Muscle of leg (tissue), 11 donors: ENCODE data around the gene PSMD14. TPM values are rescaled to one million over a fixed set of nuclear protein-coding genes. Genes with fewer than 3 reads are reported as not detected.
A peak's percentile ranks its signal among the peaks of the same experiment; 100 is the strongest.

Source experiments
- DNase-seq: peaks from one replicate; pipeline ENCODE4 v3.0.0; 2013
- H3K27ac ChIP-seq: one replicate; pipeline ENCODE4 v1.5.1; 2013; ENCODE audit warnings: mild to moderate bottlenecking, low read length, control low read depth
- H3K27me3 ChIP-seq: one replicate; pipeline ENCODE4 v1.6.1; 2013; ENCODE audit warnings: low read length; ENCODE audit not compliant: control insufficient read depth, insufficient read depth
- H3K36me3 ChIP-seq: one replicate; pipeline ENCODE4 v1.6.1; 2013; ENCODE audit warnings: low read length; ENCODE audit not compliant: control insufficient read depth, insufficient read depth
- H3K4me1 ChIP-seq: one replicate; pipeline ENCODE4 v1.6.1; 2013; ENCODE audit warnings: low read length; ENCODE audit not compliant: control insufficient read depth, insufficient read depth
- H3K4me3 ChIP-seq: one replicate; pipeline ENCODE4 v1.5.1; 2013; ENCODE audit warnings: low read length, control low read depth
- H3K9me3 ChIP-seq: replicated peaks from 2 replicates; pipeline ENCODE4 v1.6.1; 2013; ENCODE audit warnings: low read depth, low read length; ENCODE audit not compliant: control insufficient read depth
- WGBS: methylation state at CpG from one replicate; pipeline ENCODE4 v1.1.5; 2013; ENCODE audit warnings: missing lambda C conversion rate; ENCODE audit not compliant: insufficient coverage; 5-methylcytosine and 5-hydroxymethylcytosine counted together
- polyA plus RNA-seq, 8 donors: library from polyadenylated mRNA; unstranded; fragments of 120-200 nt; gene quantifications; one replicate each; pipeline versions ENCODE4 v1.2.1 to v1.2.3, GENCODE V29; 2013; ENCODE audit warnings: inconsistent platforms in 1 of 8, low replicate concordance in 1 of 8; ENCODE audit not compliant: insufficient read length in 8 of 8, insufficient read depth in 1 of 8
- total RNA-seq: library from RNA; stranded (reverse); fragments of 120-200 nt; gene quantifications from one replicate; pipeline ENCODE4 v1.2.4, GENCODE V29; 2013

PSMD14 gene
- total and polyA plus RNA-seq, 9 donors, result 35.5 to 49.8 (median 44.0) TPM

DNA sequence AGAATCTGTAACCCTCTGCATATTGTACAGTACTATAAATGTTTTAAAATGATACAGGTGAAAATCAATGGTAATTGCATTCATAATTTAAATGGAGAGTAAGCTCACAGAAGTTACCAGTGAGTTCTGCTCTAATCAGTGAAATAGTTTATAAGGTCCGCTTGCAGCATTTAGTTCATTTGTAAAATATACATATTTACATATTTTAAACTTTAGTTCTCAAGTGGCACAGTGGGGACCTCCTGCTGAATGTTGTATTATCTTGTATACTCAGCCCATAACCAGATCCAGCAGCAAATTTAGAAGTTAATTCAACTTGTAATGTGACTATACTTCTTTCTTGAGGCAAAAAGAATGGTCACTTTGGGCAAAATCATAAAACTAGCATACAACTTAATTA is 66.2 kb downstream of the PSMD14 start:
- no peak for DNase-seq
- H3K27ac ChIP-seq, result no peak overlapping the region
- H3K27me3 ChIP-seq, result no peaks in the 10 kb centered on the region
- H3K4me3 ChIP-seq, result no peak overlapping the region
- no peaks in the 10 kb centered on the region for H3K4me1 ChIP-seq
- H3K36me3 ChIP-seq, result peaks cover 3% of the 10 kb centered on the region
- no peaks in the 10 kb centered on the region for H3K9me3 ChIP-seq
- no CpG with 5 or more reads among the region's 1 CpG for WGBS

DNA sequence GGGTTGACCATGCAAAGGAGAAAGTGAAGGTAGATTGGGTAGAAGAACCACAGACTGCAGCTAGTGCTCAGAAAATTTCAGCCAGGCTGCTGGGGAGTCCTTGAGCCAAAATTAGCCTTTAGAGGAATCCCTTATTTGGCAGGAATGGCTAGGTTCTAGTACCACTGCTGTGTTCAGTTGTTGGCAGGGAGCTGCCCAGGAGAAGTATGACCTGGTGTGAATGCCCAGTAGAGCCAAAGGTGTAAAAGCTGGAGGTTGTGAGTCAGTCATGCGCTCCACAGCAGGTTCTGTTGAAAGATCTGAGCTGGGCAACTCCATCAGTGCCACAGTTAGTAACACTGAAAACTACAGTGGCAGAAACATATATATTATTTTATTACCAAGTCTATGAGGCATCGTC is 71.5 kb downstream of the PSMD14 start:
- no peaks in the 10 kb centered on the region for H3K4me1 ChIP-seq
- no peaks in the 10 kb centered on the region for H3K27me3 ChIP-seq
- no peak overlapping the region for H3K27ac ChIP-seq
- no peak overlapping the region for H3K4me3 ChIP-seq
- WGBS, result no CpG with 5 or more reads among the region's 2 CpGs
- H3K9me3 ChIP-seq, result no peaks in the 10 kb centered on the region
- H3K36me3 ChIP-seq, result no peaks in the 10 kb centered on the region
- no peak for DNase-seq

DNA sequence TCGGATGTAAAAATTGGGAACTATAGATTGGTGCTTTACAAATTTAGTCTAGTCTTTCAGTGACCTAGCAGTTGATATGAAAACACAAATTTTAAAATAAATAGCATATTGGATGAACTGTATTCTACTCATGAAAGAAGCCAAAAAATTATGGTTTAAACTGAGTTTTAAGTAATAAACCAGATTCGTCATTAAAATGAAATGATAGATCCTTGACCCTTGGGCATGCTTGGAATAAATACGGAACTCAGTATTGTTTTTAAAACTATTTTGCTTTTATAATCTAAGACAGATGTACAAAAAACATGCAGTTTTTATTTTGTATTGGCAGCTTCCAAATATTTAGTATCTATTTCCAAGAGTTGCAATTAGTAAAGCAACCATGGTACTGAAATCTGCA is 73.3 kb downstream of the PSMD14 start:
- DNase-seq, result peak; percentile 58

DNA sequence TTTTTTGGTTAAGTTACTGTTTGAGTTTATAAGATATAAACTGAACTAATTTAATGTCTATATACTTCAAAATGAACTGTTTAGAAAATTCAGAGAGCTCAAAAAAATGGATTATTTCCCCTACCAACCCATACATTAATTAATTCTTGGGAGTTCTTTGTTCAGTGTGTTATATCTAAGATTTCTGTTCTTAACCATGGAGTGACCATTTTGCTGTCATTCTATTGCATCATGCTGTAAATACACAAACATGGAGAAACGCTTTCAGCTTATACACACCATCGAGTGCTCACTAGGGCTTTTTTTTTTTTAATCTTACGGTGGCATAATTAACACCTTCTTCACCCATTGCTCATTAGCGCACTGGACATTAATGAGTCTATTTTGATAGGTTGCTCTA is 74.5 kb downstream of the PSMD14 start:
- Histone ChIP-seq H3K9me3 (no peaks in the 10 kb centered on the region), H3K36me3 (no peaks in the 10 kb centered on the region), H3K27me3 (no peaks in the 10 kb centered on the region), H3K4me1 (no peaks in the 10 kb centered on the region), H3K4me3 (no peak overlapping the region), H3K27ac (no peak overlapping the region)
- no CpG with 5 or more reads among the region's 4 CpGs for WGBS
- DNase-seq, result no peak

More for the DNA sequence above, 73.3 kb downstream of the PSMD14 start:
- Histone ChIP-seq H3K27me3 (no peaks in the 10 kb centered on the region), H3K36me3 (no peaks in the 10 kb centered on the region), H3K4me3 (no peak overlapping the region), H3K4me1 (no peaks in the 10 kb centered on the region), H3K27ac (no peak overlapping the region), H3K9me3 (no peaks in the 10 kb centered on the region)
- WGBS, result no CpG with 5 or more reads among the region's 3 CpGs

DNA sequence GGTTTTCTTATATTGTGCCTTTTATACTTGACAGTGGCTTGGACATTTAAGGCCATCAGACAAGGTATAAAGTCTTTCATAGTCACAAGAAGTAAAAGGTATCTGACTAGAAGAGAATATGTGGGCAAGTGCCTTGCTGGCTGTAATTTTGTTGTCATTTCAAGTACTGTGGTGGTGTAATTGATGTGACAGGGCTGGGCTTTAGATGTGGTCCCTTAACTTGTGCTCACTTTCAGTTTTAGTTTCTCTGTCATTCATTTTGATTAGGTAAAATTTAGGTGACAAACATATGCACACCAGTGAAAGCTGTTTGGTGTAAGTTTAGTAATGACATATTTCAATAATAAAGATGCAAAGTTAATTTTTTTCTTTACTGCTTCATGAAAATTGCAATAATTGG is 76.6 kb downstream of the PSMD14 start:
- Histone ChIP-seq H3K9me3 (no peaks in the 10 kb centered on the region), H3K4me3 (no peak overlapping the region), H3K36me3 (peaks cover 2% of the 10 kb centered on the region), H3K4me1 (no peaks in the 10 kb centered on the region), H3K27ac (no peak overlapping the region), H3K27me3 (no peaks in the 10 kb centered on the region)
- no peak for DNase-seq

DNA sequence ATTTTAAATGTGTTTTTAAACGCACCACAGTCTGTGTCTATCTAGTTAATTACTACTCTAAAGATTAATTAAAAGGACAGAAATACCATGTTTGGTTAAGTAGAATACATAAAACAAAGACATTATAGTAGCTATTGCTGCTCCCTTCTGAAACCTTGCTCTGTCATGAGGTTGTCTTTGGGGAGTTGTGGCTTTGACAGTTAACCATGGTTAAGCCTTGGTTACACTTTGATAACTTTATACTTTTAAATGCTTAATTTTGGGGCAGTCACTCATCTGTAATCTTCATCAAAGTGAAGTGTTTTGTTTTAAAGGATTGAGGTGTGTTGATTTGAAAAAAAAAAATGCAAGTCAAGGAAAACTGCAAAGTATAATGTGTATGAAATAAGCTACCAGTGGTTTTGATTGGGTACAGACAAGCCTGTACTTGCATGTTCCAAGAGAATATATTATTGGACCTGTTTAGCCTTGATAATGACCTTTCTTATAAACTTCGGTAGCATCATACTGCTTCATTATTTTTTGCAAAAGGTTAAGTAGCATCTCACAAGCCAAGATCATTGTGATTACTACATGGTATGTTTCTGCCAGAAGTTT is 78.1 kb downstream of the PSMD14 start:
- Histone ChIP-seq H3K9me3 (no peaks in the 10 kb centered on the region), H3K36me3 (peaks cover 2% of the 10 kb centered on the region), H3K27me3 (no peaks in the 10 kb centered on the region), H3K4me1 (no peaks in the 10 kb centered on the region), H3K4me3 (no peak overlapping the region), H3K27ac (no peak overlapping the region)
- no peak for DNase-seq
- no CpG with 5 or more reads among the region's 2 CpGs for WGBS

DNA sequence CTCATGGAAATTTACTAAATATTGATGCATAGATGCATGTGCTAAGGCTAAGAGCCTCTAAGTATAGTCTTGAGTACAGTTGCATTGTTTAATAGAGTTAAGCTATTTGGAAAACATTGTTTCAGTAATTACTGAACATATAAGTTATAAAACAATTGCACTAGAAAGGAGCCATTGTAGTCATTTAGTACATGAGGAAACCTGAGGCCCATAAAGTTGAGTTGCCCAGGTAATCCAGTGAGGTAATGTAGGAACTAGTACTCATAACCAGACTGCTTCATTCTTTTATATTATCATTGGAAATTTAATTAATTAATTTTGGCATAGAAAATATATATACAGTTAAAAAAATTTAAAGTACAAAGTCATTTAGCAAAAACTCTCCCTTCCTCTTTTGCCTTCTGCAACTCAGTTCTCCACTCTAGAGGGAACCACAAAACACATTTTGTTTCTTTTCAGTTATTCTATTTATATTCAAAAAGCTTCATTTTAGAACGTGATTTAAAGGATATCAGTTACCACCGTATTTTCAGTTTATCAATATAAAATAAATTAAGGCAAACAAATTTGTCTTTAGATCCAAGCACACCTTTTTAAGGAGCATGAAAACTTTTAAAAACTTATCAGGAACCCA is 80.0 kb downstream of the PSMD14 start:
- Histone ChIP-seq H3K4me3 (no peak overlapping the region), H3K4me1 (no peaks in the 10 kb centered on the region), H3K27ac (no peak overlapping the region), H3K36me3 (peaks cover 2% of the 10 kb centered on the region), H3K27me3 (no peaks in the 10 kb centered on the region), H3K9me3 (no peaks in the 10 kb centered on the region)
- no peak for DNase-seq
- WGBS, result no CpG with 5 or more reads among the region's 2 CpGs

DNA sequence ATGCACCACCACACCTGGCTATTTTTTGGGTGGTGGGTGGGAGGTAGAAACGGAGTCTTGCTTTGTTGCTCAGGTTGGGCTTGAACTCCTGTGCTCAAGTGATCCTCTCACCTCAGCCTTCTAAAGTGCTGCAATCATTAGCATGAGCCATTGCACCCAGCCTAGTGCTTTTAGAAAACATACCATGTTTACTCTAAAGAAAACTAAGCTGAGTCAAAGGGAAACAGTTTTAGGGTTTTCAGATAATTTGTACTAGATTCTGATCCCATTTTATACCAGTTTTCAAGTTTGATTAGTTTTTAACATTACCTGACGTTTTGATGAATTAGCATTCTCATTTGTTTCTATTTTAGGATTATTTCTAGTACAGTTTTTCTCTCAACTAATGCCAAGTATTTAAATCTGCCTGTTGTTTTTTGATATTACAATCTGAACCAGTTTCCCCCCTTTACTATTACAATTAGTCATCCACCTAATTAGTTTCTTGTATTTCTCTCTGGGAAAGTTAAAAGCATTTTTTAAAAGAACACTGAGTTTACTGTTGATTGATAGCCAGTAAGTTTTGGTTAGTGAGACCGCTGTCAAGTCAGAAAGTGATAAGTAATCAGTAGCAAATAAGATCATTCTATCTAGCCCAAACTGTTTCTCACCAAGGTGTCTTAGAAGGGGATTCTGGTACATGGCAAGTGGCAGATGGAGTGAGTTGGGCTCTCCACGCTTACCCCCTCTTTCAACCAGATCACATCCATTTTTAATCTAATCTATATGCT is 83.7 kb downstream of the PSMD14 start:
- H3K36me3 ChIP-seq, result peaks cover 7% of the 10 kb centered on the region
- H3K4me1 ChIP-seq, result no peaks in the 10 kb centered on the region
- no peak for DNase-seq
- H3K4me3 ChIP-seq, result no peak overlapping the region
- no peaks in the 10 kb centered on the region for H3K9me3 ChIP-seq
- no peak overlapping the region for H3K27ac ChIP-seq
- no CpG with 5 or more reads among the region's 4 CpGs for WGBS
- no peaks in the 10 kb centered on the region for H3K27me3 ChIP-seq

DNA sequence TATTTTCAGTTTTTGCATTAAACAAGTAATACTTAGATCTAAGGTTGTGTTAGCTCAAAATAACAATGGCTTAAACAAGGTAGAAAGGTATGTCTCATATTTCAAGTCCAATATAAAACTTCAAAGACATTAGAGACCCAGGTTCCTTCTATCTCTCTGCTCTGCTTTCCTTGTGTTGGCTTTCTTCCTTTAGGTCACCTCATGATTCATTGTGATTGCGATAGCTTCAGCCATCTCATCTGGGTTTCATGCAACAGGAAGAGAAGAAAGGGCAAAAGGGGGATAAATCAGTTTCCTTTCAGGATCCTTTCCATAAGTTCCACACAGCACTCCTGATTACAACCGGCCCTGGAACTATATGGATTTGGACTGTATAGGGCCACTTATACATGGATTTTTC is 91.9 kb downstream of the PSMD14 start:
- Histone ChIP-seq H3K36me3 (peaks cover 12% of the 10 kb centered on the region), H3K27ac (no peak overlapping the region), H3K27me3 (no peaks in the 10 kb centered on the region), H3K9me3 (no peaks in the 10 kb centered on the region), H3K4me1 (no peaks in the 10 kb centered on the region), H3K4me3 (no peak overlapping the region)
- DNase-seq, result no peak
- no CpG with 5 or more reads among the region's 2 CpGs for WGBS

DNA sequence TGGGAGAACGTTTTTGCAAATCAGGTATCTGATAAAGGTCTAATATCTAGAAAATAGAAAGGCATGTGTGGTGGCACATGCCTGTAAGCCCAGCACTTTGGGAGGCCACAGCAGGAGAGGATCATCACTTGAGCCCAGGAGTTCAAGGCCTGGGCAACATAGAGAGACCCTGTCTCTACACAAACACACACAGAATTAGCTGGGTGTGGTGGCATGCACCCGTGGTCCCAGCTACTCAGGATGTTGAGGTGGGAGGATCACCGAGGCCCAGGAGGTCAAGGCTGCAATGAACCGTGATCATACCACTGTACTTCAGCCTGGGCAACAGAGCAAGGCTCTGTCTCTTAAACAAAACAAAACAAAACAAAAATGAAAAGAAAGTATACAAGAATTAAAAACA is 94.1 kb downstream of the PSMD14 start:
- no peaks in the 10 kb centered on the region for H3K4me1 ChIP-seq
- peaks cover 7% of the 10 kb centered on the region for H3K36me3 ChIP-seq
- DNase-seq, result no peak
- no peaks in the 10 kb centered on the region for H3K9me3 ChIP-seq
- H3K4me3 ChIP-seq, result no peak overlapping the region
- H3K27ac ChIP-seq, result no peak overlapping the region
- no peaks in the 10 kb centered on the region for H3K27me3 ChIP-seq
- WGBS, result no CpG with 5 or more reads among the region's 4 CpGs
